Esophagus muscularis mucosa (tissue), 4 donors: ENCODE data around the gene C9orf40. TPM values are rescaled to one million over a fixed set of nuclear protein-coding genes. Genes with fewer than 3 reads are reported as not detected.

Experiments
- DNase-seq: peaks from one replicate; pipeline ENCODE4 v3.0.0-alpha.2; 2017; ENCODE audit errors: extremely low spot score
- H3K27ac ChIP-seq, 4 donors: fragments of 200-600 bp; sonication (generic); replicated peaks in 1 of 4; 1 replicate in 3 of 4; 2 replicates in 1 of 4; pipeline ENCODE4 v1.5.1; 2016 to 2019; ENCODE audit warnings: mild to moderate bottlenecking in 1 of 4
- H3K27me3 ChIP-seq, 4 donors: fragments of 200-600 bp; sonication (generic); one replicate each; pipeline versions ENCODE4 v1.5.1 to v1.6.0; 2016 to 2019
- H3K36me3 ChIP-seq, 4 donors: fragments of 200-600 bp; sonication (generic); one replicate each; pipeline ENCODE4 v1.5.1; 2016 to 2019
- H3K4me1 ChIP-seq, 4 donors: fragments of 200-600 bp; sonication (generic); one replicate each; pipeline ENCODE4 v1.5.1; 2016 to 2019
- H3K4me3 ChIP-seq, 4 donors: fragments of 200-600 bp; sonication (generic); 1 replicate in 2 of 4; 2 replicates in 2 of 4; pipeline ENCODE4 v1.5.1; 2016 to 2019; ENCODE audit warnings: mild to moderate bottlenecking in 4 of 4, moderate library complexity in 1 of 4
- H3K9me3 ChIP-seq, 4 donors: fragments of 200-600 bp; sonication (generic); 1 replicate in 3 of 4; 2 replicates in 1 of 4; pipeline ENCODE4 v1.5.1; 2016 to 2019
- CTCF ChIP-seq, 3 experiments: fragments of 200-600 bp in 2 of 3; fragments of 450-650 bp in 1 of 3; sonication (generic) in 2 of 3; IDR thresholded peaks; one replicate each; pipeline ENCODE4 v1.5.1; 2017 to 2019; ENCODE audit warnings: antibody characterized with exemption in 3 of 3, mild to moderate bottlenecking in 2 of 3, moderate library complexity in 1 of 3
- EP300 ChIP-seq: sonication (generic); formaldehyde crosslinking; IDR thresholded peaks from one replicate; pipeline ENCODE4 v1.6.1; 2017; ENCODE audit warnings: antibody characterized with exemption
- POLR2A ChIP-seq: fragments of 450-650 bp; IDR thresholded peaks from one replicate; pipeline ENCODE4 v1.6.1; 2017; ENCODE audit warnings: antibody characterized with exemption, moderate library complexity, mild to moderate bottlenecking, low read depth
- POLR2AphosphoS5 ChIP-seq, 2 donors: sonication (generic); formaldehyde crosslinking; IDR thresholded peaks; one replicate each; pipeline ENCODE4 v1.6.1; 2017; ENCODE audit warnings: antibody characterized with exemption in 2 of 2
- WGBS: methylation state at CpG from one replicate; pipeline ENCODE4 v1.1.5; 2018; 5-methylcytosine and 5-hydroxymethylcytosine counted together
- intact Hi-C: fragments of 100-400 bp; cut with DNase I; formaldehyde crosslinking; loops from one replicate; pipeline ENCODE4 v1.15.1; 2023
- total RNA-seq, 4 donors: library from RNA; depleted of rRNA; stranded (reverse); fragments of >200 nt; gene quantifications; one replicate each; pipeline versions ENCODE4 v1.1.0 to v1.2.1, GENCODE V29; 2016

The C9orf40 gene
- total RNA-seq, 4 donors from 2014 or later, result 4.0 to 6.2 (median 5.5) TPM

DNA sequence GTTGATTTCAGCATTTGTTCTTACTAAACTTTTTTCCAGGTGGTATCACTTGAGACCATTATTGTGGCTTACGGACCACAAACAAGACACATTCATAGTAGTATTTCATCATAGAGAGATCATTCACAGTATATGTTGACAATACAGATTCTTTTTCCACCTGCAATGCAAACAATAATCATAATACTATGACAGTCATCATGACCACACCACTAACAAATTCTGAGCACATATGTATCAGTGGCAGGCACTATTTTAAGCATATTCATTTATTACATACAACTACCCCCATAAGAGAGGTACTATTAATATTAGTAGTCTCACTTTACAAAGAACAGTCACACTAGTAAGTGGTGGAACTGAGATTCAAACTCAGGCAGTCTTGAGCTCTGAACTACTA lies 31.0 kb upstream of the C9orf40 start:
- H3K4me3 ChIP-seq, result no peak overlapping the region
- no peak overlapping the region for H3K27ac ChIP-seq
- intact Hi-C loops, result loop anchor here (10.0 kb wide), 1 partner anchor 89 kb away; no protein-coding TSS in a partner anchor
- WGBS, result 100% methylated on average over 1 of the region's 1 CpG
- no peak for DNase-seq
- H3K9me3 ChIP-seq, result no peaks in the 10 kb centered on the region
- TF ChIP-seq POLR2A (no peak), CTCF (IDR thresholded peaks at IDR 0.05) (no peak), EP300 (no peak), POLR2AphosphoS5 (IDR thresholded peaks at IDR 0.05) (no peak)
- H3K36me3 ChIP-seq, result peaks cover 0 to 37% (median 5%) of the 10 kb centered on the region in 4 donors
- no peaks in the 10 kb centered on the region for H3K4me1 ChIP-seq
- no peaks in the 10 kb centered on the region for H3K27me3 ChIP-seq

DNA sequence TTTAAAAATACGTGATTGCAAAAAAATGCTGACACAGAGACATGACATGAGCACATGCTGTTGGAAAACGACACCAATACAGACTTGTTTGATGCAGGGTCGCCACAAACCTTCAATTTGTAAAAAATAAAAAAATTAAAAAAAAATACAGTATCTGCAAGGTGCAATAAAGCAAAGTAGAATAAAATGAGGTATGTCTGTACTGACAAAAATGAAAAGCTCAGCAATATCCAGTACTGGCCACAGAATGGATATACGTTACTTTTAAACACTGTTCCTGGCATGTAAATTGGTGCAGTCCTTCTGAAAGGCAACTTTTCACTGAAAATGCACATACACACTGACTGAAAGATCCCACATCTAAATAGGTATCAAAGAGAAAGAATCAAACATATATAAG lies 27.1 kb upstream of the C9orf40 start:
- TF ChIP-seq EP300 (no peak), CTCF (IDR thresholded peaks at IDR 0.05) (no peak), POLR2A (no peak), POLR2AphosphoS5 (IDR thresholded peaks at IDR 0.05) (no peak)
- no peak for DNase-seq
- no peaks in the 10 kb centered on the region for H3K27me3 ChIP-seq
- intact Hi-C loops, result loop anchor here (10.0 kb wide), 1 partner anchor 85 kb away; no protein-coding TSS in a partner anchor
- H3K27ac ChIP-seq, result no peak overlapping the region
- peaks cover 0 to 34% (median 5%) of the 10 kb centered on the region in 4 donors for H3K36me3 ChIP-seq
- no peaks in the 10 kb centered on the region for H3K4me1 ChIP-seq
- 93% methylated on average over 4 of the region's 4 CpGs for WGBS
- H3K4me3 ChIP-seq, result no peak overlapping the region
- H3K9me3 ChIP-seq, result peaks cover 0 to 10% (median 4%) of the 10 kb centered on the region in 4 donors

GRCh38 chr9:74977287-74977686 lies 24.6 kb upstream of the C9orf40 start:
- TF ChIP-seq CTCF (IDR thresholded peaks at IDR 0.05), result no peak
- TF ChIP-seq EP300, result no peak
- TF ChIP-seq POLR2A, result no peak
- TF ChIP-seq POLR2AphosphoS5 (IDR thresholded peaks at IDR 0.05), result no peak
- Histone ChIP-seq H3K27ac (no peak overlapping the region), H3K4me3 (no peak overlapping the region), H3K9me3 (peaks cover 0 to 10% (median 4%) of the 10 kb centered on the region in 4 donors), H3K27me3 (no peaks in the 10 kb centered on the region), H3K36me3 (peaks cover 0 to 16% (median 0%) of the 10 kb centered on the region in 4 donors), H3K4me1 (no peaks in the 10 kb centered on the region)
- intact Hi-C loops, result no loop called here
- DNase-seq, result no peak
- WGBS, result 89% methylated on average over 4 of the region's 4 CpGs

- Histone ChIP-seq H3K4me1 (no peaks in the 10 kb centered on the region), H3K4me3 (no peak overlapping the region), H3K27me3 (no peaks in the 10 kb centered on the region), H3K27ac (no peak overlapping the region), H3K9me3 (peaks cover 0 to 10% (median 4%) of the 10 kb centered on the region in 4 donors), H3K36me3 (peaks cover 0 to 16% (median 0%) of the 10 kb centered on the region in 4 donors)
- no peak for TF ChIP-seq POLR2AphosphoS5 (IDR thresholded peaks at IDR 0.05)
- TF ChIP-seq EP300, result no peak
- no peak for TF ChIP-seq POLR2A
- no peak for TF ChIP-seq CTCF (IDR thresholded peaks at IDR 0.05)
- intact Hi-C loops, result no loop called here
- 90% methylated on average over 5 of the region's 5 CpGs for WGBS
- DNase-seq, result no peak
Observed at GRCh38 chr9:74975538-74975937, 22.8 kb upstream of the C9orf40 start.

DNA sequence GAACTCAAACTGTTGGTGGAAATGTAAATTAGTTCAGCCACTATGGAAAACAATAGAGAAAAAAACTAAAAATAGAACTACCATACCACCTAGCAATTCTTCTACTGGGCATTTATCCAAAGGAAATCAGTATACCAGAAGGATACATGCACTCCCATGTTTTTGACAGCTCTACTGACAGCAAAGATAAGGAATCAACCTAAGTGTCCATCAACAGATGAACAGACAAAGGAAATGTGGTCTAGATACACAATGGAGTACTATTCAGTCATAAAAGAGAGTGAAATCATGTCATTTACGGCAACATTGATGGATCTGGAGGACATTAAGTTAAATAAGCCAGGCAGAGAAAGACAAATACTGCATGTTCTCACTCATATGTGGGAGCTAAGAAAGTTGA lies 21.8 kb upstream of the C9orf40 start:
- intact Hi-C loops, result no loop called here
- TF ChIP-seq POLR2AphosphoS5 (IDR thresholded peaks at IDR 0.05), result no peak
- no peak for TF ChIP-seq CTCF (IDR thresholded peaks at IDR 0.05)
- no peak for TF ChIP-seq POLR2A
- TF ChIP-seq EP300, result no peak
- no peaks in the 10 kb centered on the region for H3K27me3 ChIP-seq
- H3K4me3 ChIP-seq, result no peak overlapping the region
- 96% methylated on average over 1 of the region's 1 CpG for WGBS
- DNase-seq, result no peak
- H3K4me1 ChIP-seq, result no peaks in the 10 kb centered on the region
- no peak overlapping the region for H3K27ac ChIP-seq
- peaks cover 0 to 10% (median 4%) of the 10 kb centered on the region in 4 donors for H3K9me3 ChIP-seq
- peaks cover 0 to 12% (median 0%) of the 10 kb centered on the region in 4 donors for H3K36me3 ChIP-seq
